AG08395 (cell line): ENCODE measurements around the gene KRTAP12-1.
"Not testable (repeated sequence)": the region's sequence is repeated elsewhere in the genome, so short reads cannot be mapped to it uniquely, and the experiment has no call there.

Source experiments
- DNase-seq: peaks from one replicate; pipeline ENCODE4 v3.0.0; 2012; ENCODE audit warnings: mixed read lengths, low spot score

KRTAP12-1 gene

GRCh38 chr21:44667612-44668011 lies 14.4 kb downstream of the KRTAP12-1 start:
- no peak for DNase-seq

GRCh38 chr21:44666401-44667320 lies 15.3 kb downstream of the KRTAP12-1 start, which contains the start of gene KRTAP12-2:
KRTAP12-2 (minus strand) TSS chr21:44666927; CDS start chr21:44666886, 41 bp downstream.
- no peak for DNase-seq

GRCh38 chr21:44664691-44665090 lies 17.3 kb downstream of the KRTAP12-1 start:
- DNase-seq, result no peak

- DNase-seq, result not testable (repeated sequence)
Observed at GRCh38 chr21:44661567-44661966, 20.4 kb downstream of the KRTAP12-1 start.

- no peak for DNase-seq
Observed at GRCh38 chr21:44658913-44659595, 22.9 kb downstream of the KRTAP12-1 start.

- DNase-seq, result no peak
Observed at GRCh38 chr21:44658541-44658910, 23.4 kb downstream of the KRTAP12-1 start.

GRCh38 chr21:44657635-44658540 lies 24.1 kb downstream of the KRTAP12-1 start, which contains the start of gene KRTAP12-3:
KRTAP12-3 (plus strand) TSS chr21:44657932; CDS start chr21:44657980, 48 bp downstream.
- no peak for DNase-seq

- no peak for DNase-seq
Observed at GRCh38 chr21:44656868-44657267, 25.1 kb downstream of the KRTAP12-1 start.

GRCh38 chr21:44654576-44655175 lies 27.3 kb downstream of the KRTAP12-1 start, which contains the start of gene KRTAP12-4:
KRTAP12-4 (minus strand) TSS chr21:44654659; CDS start chr21:44654614, 45 bp downstream.
- DNase-seq, result no peak

- no peak for DNase-seq
Observed at GRCh38 chr21:44653656-44654575, 28.0 kb downstream of the KRTAP12-1 start.

GRCh38 chr21:44653123-44653522 lies 28.8 kb downstream of the KRTAP12-1 start:
- DNase-seq, result no peak

- DNase-seq, result no peak
Observed at GRCh38 chr21:44650973-44651675, 30.8 kb downstream of the KRTAP12-1 start.

GRCh38 chr21:44650265-44650972 lies 31.5 kb downstream of the KRTAP12-1 start:
- DNase-seq, result no peak

GRCh38 chr21:44649521-44650100 lies 32.4 kb downstream of the KRTAP12-1 start:
- DNase-seq, result no peak

GRCh38 chr21:44648557-44649311 lies 33.2 kb downstream of the KRTAP12-1 start:
- DNase-seq, result no peak

- no peak for DNase-seq
Observed at GRCh38 chr21:44647222-44647552, 34.8 kb downstream of the KRTAP12-1 start.

- not testable (repeated sequence) for DNase-seq
Observed at GRCh38 chr21:44646366-44647221, 35.4 kb downstream of the KRTAP12-1 start, which contains the start of gene KRTAP10-11. KRTAP10-11 (plus strand) TSS chr21:44646414; CDS start chr21:44646459, 45 bp downstream.
